Testis (tissue), 2 donors: ENCODE measurements around the gene NAGPA.

Source experiments
- POLR2A ChIP-seq: fragments of 450-650 bp; IDR thresholded peaks from one replicate; pipeline ENCODE4 v1.6.1; 2017; ENCODE audit warnings: antibody characterized with exemption, mild to moderate bottlenecking, moderate library complexity
- TF ChIP-seq, protein P1 (sequence below), 3 experiments: fragments of 450-650 bp in 2 of 3; fragments of 200-600 bp in 1 of 3; sonication (generic) in 1 of 3; IDR thresholded peaks; one replicate each; pipeline ENCODE4 v1.5.1; 2016 to 2019; ENCODE audit warnings: antibody characterized with exemption in 3 of 3, mild to moderate bottlenecking in 2 of 3, moderate library complexity in 1 of 3

DNA sequence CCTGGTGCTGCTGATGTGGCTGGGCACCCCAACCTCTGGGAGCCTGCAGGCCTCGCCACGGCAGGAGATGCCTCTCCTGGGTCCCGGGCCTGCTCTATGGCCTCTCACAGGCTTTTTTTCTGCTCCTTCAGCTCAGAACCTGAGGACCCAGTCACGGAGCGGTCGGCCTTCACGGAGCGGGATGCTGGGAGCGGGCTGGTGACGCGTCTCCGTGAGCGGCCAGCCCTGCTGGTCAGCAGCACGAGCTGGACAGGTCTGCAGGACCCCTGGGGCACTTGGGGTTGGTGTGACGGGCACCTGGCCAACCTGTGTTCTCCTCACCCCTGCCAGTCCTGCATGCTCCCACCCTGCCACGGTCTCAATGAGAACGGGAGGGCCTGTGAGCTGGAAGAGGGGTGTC is 44.9 kb upstream of the NAGPA start:
- TF ChIP-seq, protein P1, sequence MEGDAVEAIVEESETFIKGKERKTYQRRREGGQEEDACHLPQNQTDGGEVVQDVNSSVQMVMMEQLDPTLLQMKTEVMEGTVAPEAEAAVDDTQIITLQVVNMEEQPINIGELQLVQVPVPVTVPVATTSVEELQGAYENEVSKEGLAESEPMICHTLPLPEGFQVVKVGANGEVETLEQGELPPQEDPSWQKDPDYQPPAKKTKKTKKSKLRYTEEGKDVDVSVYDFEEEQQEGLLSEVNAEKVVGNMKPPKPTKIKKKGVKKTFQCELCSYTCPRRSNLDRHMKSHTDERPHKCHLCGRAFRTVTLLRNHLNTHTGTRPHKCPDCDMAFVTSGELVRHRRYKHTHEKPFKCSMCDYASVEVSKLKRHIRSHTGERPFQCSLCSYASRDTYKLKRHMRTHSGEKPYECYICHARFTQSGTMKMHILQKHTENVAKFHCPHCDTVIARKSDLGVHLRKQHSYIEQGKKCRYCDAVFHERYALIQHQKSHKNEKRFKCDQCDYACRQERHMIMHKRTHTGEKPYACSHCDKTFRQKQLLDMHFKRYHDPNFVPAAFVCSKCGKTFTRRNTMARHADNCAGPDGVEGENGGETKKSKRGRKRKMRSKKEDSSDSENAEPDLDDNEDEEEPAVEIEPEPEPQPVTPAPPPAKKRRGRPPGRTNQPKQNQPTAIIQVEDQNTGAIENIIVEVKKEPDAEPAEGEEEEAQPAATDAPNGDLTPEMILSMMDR (IDR thresholded peaks at IDR 0.05), result no peak
- TF ChIP-seq POLR2A, result no peak
